SHP77 treated with DMSO at 0.1 percent for 48 hours (cell line): Measurements from ENCODE around the gene DONSON.

Source experiments
- DNase-seq: peaks from one replicate; lab custom pipeline; 2025; lab: John Stamatoyannopoulos, UW

Gene DONSON

GRCh38 chr21:33541756-33542639 is 46.5 kb downstream of the DONSON start, which contains the start of gene GART:
Gene GART, minus strand, starts transcription at chr21:33542117. Its CDS starts 2,802 bp downstream, at chr21:33539315.
- peak; percentile 37 for DNase-seq

GRCh38 chr21:33541105-33541711 is 47.3 kb downstream of the DONSON start:
- peak; percentile 18 for DNase-seq

GRCh38 chr21:33540711-33541104 is 47.8 kb downstream of the DONSON start:
- no peak for DNase-seq

- no peak for DNase-seq
These were observed 48.9 kb downstream of the DONSON start for GRCh38 chr21:33539616-33540015.

- no peak for DNase-seq
These were observed 51.3 kb downstream of the DONSON start for GRCh38 chr21:33537212-33537611.

GRCh38 chr21:33531007-33531406 is 57.5 kb downstream of the DONSON start:
- DNase-seq, result no peak
